HG03571 (cell line): ENCODE results near the gene NMRAL1.
A peak's percentile ranks its signal among the peaks of the same experiment; 100 is the strongest.

Experiments
- ATAC-seq: cut with Tn5 transposase; IDR thresholded peaks from one replicate; pipeline ENCODE4 v1.9.1; 2021; ENCODE audit not compliant: unreplicated experiment

NMRAL1 gene

GRCh38 chr16:4474192-4474961, at the start of gene NMRAL1:
Gene NMRAL1 (minus strand): TSS chr16:4474625. CDS start chr16:4474132, 493 bp downstream.
- peak; percentile 41 for ATAC-seq

- ATAC-seq = no peak
Measured at GRCh38 chr16:4523686-4524085, 49.3 kb upstream of the NMRAL1 start.

DNA sequence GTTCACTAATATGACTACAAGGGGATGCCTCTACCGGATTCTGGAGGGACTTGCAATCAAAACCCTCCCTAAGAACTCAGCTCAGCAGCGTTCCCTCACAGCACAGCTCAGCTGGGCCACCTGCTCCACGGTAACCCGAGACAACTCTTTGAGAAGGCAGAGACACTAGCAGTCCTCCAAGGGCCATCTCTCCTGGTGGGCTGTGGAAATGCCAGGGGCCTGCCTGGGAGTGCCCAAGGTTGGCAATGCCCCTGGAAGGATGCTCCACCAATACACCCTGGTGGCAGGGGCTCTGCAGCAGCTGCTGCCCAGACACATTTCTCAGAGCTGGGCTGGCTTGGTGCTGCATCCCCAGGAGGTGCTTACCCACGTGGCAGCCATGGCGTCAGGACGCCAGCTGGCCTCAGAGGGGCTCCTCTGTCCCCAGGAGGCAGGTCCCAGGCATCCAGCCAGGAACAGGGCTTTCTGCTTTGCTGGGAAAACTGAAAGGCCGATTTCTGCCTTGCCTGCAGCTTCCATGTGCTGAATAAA, 47.7 kb upstream of the NMRAL1 start:
- ATAC-seq = no peak

DNA sequence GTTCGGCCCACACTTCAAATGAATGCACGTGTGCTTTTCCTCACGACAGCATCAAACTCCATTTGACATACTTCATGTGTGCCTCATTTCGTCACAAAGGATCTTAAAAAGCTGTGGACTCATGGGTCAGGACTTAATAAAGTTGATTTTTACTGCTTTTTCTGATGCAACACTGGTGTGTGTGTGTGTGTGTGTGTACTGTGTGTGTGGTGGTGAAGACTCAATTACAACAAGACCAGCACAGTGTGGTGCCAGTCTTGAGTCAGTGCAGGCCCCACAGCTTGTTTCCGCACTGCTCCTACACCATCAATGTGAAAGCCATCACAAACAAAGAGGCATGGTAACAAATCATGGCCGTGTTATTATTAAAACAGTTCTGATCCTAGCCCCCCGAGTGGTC, 46.5 kb upstream of the NMRAL1 start:
- ATAC-seq = no peak

DNA sequence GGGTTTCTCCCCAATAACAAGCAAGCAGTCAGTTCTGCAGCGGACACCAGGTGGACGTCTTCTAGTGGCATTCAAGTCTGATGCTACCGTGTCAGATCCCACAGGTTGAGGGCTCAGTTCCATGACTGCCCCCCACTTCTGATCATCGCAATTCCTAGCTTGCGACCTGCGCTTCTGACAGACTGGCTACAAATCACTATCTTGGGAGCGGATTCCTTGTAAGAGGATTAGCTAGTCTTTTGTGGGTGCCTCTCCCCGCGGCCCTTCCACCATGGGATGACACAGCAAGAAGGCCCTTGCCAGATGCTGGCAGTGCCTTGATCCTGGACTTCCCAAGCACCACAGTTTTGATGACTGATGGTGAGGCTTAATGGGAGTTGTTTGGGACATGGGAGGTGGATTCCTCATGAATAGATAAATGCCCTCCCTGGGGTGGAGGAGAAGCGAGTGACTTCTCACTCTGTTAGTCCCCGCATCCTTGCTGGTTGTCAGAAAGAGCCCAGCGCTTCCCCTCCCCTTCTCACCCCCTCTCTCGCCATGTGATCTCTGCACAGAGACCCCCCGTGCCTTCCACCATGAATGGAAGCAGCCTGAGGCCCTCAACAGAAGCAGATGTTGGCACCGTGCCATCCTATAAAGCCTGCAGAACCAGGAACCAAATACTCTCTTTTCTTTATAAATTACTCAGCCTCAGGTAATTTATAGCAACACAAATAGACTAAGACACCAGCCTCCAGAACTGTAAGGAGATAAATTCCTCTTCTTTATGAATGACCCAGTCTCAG, 45.0 kb upstream of the NMRAL1 start:
- ATAC-seq = no peak

- ATAC-seq = no peak
Measured at GRCh38 chr16:4517812-4518680, 43.6 kb upstream of the NMRAL1 start.

GRCh38 chr16:4515611-4516233, 41.3 kb upstream of the NMRAL1 start:
- peak; percentile 53 for ATAC-seq

GRCh38 chr16:4514606-4515005, 40.2 kb upstream of the NMRAL1 start:
- ATAC-seq = no peak

DNA sequence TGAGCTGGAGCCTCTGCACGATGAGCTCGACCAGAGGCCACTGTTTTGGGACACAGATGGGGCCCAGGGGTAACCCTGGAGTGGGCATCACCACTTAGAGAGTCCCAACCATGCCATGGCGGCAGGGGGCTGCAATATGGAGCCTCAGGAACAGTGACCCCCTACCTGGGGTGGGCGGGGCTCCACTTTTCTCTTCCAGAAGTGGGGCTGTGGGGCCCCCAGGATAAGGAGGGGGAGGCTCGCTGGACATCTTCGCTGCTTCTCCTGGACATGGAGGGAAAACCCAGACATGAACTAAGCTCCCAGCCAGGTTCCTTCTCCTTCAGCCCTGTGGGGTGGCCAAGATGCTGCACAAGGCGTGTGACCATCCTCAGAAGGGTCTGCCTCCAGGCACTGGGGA, 39.5 kb upstream of the NMRAL1 start:
- ATAC-seq = no peak

DNA sequence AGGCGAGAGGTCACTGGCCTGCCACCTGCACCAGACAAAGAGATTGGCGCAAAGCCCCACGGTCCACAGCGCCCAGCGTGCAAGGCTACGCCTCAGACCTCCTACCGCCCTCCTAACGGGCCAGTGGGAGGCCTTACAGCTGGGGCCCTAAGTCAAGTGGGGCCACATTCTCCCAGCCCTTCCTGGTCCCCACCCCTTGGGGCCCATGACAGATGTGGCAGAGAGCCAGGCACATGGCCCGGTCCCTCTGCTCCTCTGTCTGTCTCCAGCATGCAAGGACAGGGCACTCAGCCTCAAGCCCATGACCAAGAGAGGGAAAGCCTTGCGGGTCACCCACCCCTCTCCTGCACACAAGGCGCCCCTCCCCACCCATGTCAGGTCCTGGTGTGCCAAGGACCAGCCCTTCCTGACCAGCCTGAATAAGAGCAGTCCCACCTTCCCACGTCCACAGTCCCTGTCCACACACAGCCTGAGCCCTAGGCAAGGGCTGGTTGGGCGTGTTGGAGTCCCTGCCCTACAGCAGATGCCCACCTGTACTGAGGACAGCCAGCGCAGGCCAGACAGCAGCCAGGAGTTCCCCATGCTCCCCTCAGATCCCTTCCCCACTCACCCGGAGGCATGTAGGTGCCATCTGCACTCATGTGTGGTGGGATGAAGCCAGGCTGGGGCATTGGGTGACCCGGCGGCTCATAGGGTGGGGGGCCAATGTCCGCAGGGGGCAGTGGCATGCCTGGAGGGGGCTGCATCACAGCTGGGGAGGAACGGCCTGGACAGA, 38.8 kb upstream of the NMRAL1 start:
- ATAC-seq = no peak

DNA sequence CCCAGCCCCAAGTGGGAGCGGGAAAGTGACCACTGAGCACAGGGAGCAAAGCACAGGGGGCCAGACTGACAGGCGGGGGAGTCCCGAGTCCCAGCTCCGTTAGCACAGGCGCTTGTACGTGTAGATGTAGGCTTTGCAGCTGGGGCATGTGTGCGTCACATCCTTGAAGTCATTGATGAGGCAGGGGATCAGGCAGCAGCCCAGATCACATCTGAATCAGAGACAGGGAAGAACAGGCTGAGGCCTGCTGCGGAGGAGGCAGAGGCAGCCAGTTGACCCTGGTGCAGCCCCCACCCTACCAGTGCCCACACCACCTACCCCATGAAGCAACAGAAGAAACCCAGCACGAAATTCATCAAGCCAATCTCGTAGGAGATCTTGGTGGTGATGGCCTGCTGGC, 38.0 kb upstream of the NMRAL1 start:
- ATAC-seq = no peak

DNA sequence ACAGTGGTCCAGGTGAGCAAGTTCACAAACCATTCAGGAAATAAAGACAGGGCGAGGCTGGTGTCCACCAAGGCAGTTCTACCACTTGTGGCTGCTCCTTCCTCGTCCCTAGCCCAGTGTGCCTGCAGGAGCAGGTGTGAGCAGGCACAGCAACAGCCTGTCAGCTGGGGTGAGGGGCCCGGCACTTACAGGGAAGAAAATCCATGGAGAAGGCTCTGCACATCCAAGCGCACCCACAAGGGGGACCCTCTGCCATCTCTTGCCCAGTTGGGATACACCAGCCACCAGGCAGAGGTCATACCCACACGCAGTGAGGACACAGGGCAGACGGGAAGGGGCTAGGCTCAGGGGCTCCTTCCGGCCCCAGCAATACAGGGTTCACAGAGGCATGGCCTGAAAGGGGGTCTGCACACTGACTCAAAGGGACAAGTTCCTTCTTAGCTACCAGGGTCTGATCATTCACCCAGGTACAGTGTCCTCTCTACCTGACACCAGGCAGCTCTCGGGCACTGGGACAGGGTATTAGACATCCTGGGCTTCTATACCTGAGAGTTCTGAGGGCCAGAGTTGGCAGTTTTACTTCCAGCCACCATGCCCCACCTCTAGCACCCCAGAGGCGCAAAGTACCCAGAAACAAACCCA, 37.1 kb upstream of the NMRAL1 start:
- ATAC-seq = no peak

GRCh38 chr16:4510747-4511426, 36.5 kb upstream of the NMRAL1 start:
- ATAC-seq = no peak

GRCh38 chr16:4510131-4510530, 35.7 kb upstream of the NMRAL1 start:
- ATAC-seq = no peak

DNA sequence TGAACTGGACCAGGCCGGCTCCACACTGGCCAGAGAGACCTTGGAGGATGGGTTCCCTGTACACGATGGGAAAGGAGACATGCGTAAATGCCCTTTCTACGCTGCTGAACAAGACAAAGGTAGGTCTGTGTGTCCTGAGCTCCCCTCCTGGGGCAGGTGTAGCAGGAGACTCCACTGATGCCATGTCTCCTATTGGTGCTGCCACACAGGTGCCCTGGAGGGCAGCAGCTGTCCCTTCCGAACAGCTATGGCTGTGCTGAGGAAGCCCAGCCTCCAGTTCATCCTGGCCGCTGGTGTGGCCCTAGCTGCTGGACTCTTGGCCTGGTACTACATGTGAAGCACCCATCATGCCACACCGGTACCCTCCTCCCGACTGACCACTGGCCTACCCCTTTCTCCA, 35.0 kb upstream of the NMRAL1 start:
- ATAC-seq = no peak

GRCh38 chr16:4508806-4509205, 34.4 kb upstream of the NMRAL1 start:
- ATAC-seq = no peak

DNA sequence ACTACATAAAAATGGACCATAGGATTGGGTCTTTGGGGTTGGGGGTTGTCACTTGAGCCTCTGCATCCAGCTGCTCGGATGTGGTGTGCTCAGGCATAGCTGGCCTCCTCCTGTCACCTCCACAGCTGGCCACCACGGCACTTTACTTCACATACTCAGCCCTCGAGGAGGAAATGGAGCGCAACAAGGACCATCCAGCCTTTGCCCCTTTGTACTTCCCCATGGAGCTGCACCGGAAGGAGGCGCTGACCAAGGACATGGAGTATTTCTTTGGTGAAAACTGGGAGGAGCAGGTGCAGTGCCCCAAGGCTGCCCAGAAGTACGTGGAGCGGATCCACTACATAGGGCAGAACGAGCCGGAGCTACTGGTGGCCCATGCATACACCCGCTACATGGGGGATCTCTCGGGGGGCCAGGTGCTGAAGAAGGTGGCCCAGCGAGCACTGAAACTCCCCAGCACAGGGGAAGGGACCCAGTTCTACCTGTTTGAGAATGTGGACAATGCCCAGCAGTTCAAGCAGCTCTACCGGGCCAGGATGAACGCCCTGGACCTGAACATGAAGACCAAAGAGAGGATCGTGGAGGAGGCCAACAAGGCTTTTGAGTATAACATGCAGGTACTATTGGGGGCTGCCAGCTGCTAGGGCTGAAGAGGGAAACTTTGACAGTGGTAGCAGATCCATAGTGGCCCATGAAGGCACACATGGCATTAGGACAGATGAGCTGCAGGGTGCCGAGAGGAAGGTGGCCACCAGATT, 33.3 kb upstream of the NMRAL1 start:
- no peak for ATAC-seq

DNA sequence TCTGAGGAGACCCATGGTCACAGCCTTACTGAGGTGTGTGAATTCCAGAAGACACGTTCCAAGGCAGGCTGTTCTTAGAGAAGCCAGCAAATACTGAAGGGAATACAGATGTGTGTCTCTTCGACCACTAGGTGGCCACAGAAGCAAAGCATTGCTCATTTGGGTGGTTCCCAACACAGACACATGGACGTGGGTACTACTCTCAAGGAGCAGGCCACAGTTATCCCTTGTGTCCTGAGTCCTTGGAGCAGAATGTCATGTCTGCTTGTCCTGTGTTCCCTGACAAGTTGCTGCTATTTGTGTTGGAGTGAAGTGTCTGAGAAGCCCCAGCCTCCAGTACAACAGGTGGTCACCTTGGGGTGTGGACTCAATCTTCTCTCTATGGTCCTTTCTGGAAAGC, 32.0 kb upstream of the NMRAL1 start:
- no peak for ATAC-seq
